GM18520 (cell line): ENCODE measurements around the gene KCNMB1.
"Not testable (repeated sequence)": the region's sequence is repeated elsewhere in the genome, so short reads cannot be mapped to it uniquely, and the experiment has no call there.

ENCODE experiments used
- ATAC-seq: cut with Tn5 transposase; IDR thresholded peaks from one replicate; pipeline ENCODE4 v1.9.1; 2021; ENCODE audit not compliant: unreplicated experiment

The KCNMB1 gene

GRCh38 chr5:170380361-170380951 is 8.7 kb downstream of the KCNMB1 start:
- no peak for ATAC-seq

GRCh38 chr5:170378740-170379139 is 10.4 kb downstream of the KCNMB1 start:
- ATAC-seq: no peak

GRCh38 chr5:170377027-170377426 is 12.1 kb downstream of the KCNMB1 start:
- ATAC-seq: no peak

- not testable (repeated sequence) for ATAC-seq
These were observed 12.6 kb downstream of the KCNMB1 start for GRCh38 chr5:170376526-170376925.

GRCh38 chr5:170375283-170375682 is 13.9 kb downstream of the KCNMB1 start:
- ATAC-seq: no peak

- ATAC-seq: no peak
These were observed 16.2 kb downstream of the KCNMB1 start for GRCh38 chr5:170372971-170373370.

GRCh38 chr5:170368586-170368985 is 20.6 kb downstream of the KCNMB1 start:
- ATAC-seq: no peak

GRCh38 chr5:170366276-170366675 is 22.9 kb downstream of the KCNMB1 start:
- ATAC-seq: no peak

- ATAC-seq: no peak
These were observed 23.3 kb downstream of the KCNMB1 start for GRCh38 chr5:170365831-170366230.

- ATAC-seq: no peak
These were observed 24.2 kb downstream of the KCNMB1 start for GRCh38 chr5:170365011-170365410.

GRCh38 chr5:170363671-170364070 is 25.5 kb downstream of the KCNMB1 start:
- ATAC-seq: no peak

- no peak for ATAC-seq
These were observed 26.5 kb downstream of the KCNMB1 start for GRCh38 chr5:170362656-170363055.

GRCh38 chr5:170362102-170362501 is 27.1 kb downstream of the KCNMB1 start:
- ATAC-seq: no peak

GRCh38 chr5:170361616-170362015 is 27.6 kb downstream of the KCNMB1 start:
- ATAC-seq: no peak

GRCh38 chr5:170361116-170361515 is 28.1 kb downstream of the KCNMB1 start:
- no peak for ATAC-seq

- no peak for ATAC-seq
These were observed 28.5 kb downstream of the KCNMB1 start for GRCh38 chr5:170360709-170361108.

- ATAC-seq: no peak
These were observed 31.2 kb downstream of the KCNMB1 start for GRCh38 chr5:170357955-170358444.

- no peak for ATAC-seq
These were observed 33.5 kb downstream of the KCNMB1 start for GRCh38 chr5:170355601-170356098.

GRCh38 chr5:170353961-170354360 is 35.2 kb downstream of the KCNMB1 start:
- ATAC-seq: no peak

GRCh38 chr5:170353011-170353761 is 36.0 kb downstream of the KCNMB1 start:
- no peak for ATAC-seq

GRCh38 chr5:170348137-170348633 is 41.0 kb downstream of the KCNMB1 start:
- ATAC-seq: no peak

GRCh38 chr5:170347022-170347567 is 42.1 kb downstream of the KCNMB1 start:
- ATAC-seq: no peak
